GM23338 (cell line): ENCODE data around the gene MEST.

ENCODE experiments used
- CTCF ChIP-seq, 2 experiments: fragments of 200-600 bp in 1 of 2; sonication (generic) in 1 of 2; conservative IDR thresholded peaks; 2 replicates each; pipeline versions ENCODE4 v1.5.1 to v1.6.1; 2016 to 2017; ENCODE audit warnings: antibody characterized with exemption in 2 of 2, low read depth in 2 of 2, mild to moderate bottlenecking in 2 of 2, moderate library complexity in 1 of 2
- EZH2 ChIP-seq: fragments of 200-600 bp; sonication (generic); IDR thresholded peaks from one replicate; pipeline ENCODE4 v1.8.0; 2017; ENCODE audit warnings: antibody characterized with exemption, mild to moderate bottlenecking, low read depth; ENCODE audit not compliant: unreplicated experiment
- EZH2phosphoT487 ChIP-seq: fragments of 200-600 bp; sonication (generic); IDR thresholded peaks from one replicate; pipeline ENCODE4 v1.8.1; 2018; ENCODE audit warnings: antibody characterized with exemption; ENCODE audit not compliant: unreplicated experiment
- POLR2AphosphoS5 ChIP-seq: IDR thresholded peaks from 2 replicates; pipeline ENCODE4 v1.6.1; 2016; ENCODE audit warnings: antibody characterized with exemption, low read depth
- TF ChIP-seq, protein P1 (sequence below): IDR thresholded peaks from 2 replicates; pipeline ENCODE4 v1.6.1; 2016; ENCODE audit warnings: antibody characterized with exemption
- TF ChIP-seq, protein P2 (sequence below): IDR thresholded peaks from one replicate; pipeline ENCODE4 v1.6.1; 2018; ENCODE audit warnings: antibody characterized with exemption; ENCODE audit not compliant: unreplicated experiment

DNA sequence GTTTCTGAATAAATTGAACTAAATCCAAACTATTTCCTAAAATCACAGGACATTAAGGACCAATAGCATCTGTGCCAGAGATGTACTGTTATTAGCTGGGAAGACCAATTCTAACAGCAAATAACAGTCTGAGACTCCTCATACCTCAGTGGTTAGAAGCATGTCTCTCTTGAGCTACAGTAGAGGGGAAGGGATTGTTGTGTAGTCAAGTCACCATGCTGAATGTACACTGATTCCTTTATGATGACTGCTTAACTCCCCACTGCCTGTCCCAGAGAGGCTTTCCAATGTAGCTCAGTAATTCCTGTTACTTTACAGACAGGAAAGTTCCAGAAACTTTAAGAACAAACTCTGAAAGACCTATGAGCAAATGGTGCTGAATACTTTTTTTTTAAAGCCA, 13.9 kb downstream of the MEST start:
- no peak for TF ChIP-seq EZH2
- no peak for TF ChIP-seq CTCF (conservative IDR thresholded peaks at IDR 0.05; ENCODE audit: low read depth in 2 of 2)
- TF ChIP-seq, protein P1, sequence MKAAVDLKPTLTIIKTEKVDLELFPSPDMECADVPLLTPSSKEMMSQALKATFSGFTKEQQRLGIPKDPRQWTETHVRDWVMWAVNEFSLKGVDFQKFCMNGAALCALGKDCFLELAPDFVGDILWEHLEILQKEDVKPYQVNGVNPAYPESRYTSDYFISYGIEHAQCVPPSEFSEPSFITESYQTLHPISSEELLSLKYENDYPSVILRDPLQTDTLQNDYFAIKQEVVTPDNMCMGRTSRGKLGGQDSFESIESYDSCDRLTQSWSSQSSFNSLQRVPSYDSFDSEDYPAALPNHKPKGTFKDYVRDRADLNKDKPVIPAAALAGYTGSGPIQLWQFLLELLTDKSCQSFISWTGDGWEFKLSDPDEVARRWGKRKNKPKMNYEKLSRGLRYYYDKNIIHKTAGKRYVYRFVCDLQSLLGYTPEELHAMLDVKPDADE, result no peak
- TF ChIP-seq, protein P2, sequence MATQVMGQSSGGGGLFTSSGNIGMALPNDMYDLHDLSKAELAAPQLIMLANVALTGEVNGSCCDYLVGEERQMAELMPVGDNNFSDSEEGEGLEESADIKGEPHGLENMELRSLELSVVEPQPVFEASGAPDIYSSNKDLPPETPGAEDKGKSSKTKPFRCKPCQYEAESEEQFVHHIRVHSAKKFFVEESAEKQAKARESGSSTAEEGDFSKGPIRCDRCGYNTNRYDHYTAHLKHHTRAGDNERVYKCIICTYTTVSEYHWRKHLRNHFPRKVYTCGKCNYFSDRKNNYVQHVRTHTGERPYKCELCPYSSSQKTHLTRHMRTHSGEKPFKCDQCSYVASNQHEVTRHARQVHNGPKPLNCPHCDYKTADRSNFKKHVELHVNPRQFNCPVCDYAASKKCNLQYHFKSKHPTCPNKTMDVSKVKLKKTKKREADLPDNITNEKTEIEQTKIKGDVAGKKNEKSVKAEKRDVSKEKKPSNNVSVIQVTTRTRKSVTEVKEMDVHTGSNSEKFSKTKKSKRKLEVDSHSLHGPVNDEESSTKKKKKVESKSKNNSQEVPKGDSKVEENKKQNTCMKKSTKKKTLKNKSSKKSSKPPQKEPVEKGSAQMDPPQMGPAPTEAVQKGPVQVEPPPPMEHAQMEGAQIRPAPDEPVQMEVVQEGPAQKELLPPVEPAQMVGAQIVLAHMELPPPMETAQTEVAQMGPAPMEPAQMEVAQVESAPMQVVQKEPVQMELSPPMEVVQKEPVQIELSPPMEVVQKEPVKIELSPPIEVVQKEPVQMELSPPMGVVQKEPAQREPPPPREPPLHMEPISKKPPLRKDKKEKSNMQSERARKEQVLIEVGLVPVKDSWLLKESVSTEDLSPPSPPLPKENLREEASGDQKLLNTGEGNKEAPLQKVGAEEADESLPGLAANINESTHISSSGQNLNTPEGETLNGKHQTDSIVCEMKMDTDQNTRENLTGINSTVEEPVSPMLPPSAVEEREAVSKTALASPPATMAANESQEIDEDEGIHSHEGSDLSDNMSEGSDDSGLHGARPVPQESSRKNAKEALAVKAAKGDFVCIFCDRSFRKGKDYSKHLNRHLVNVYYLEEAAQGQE, result no peak
- TF ChIP-seq EZH2phosphoT487, result no peak
- no peak for TF ChIP-seq POLR2AphosphoS5
